ENCODE results near the gene SERPINB7. TPM values are rescaled to one million over a fixed set of nuclear protein-coding genes. Genes with fewer than 3 reads are reported as not detected.

SERPINB7 gene
- total and polyA plus RNA-seq, 10 of the 15 experiments (the other 5 are each of a cell fraction or from before 2014, with no cell fraction given) = not detected

- SMC1A ChIA-PET (ENCODE audit: uncharacterized antibody, unreplicated experiment) = no interaction called here
- in situ Hi-C loops (cut with MboI) = no loop called here
These were observed 49.3 kb upstream of the SERPINB7 start for GRCh38 chr18:63725682-63726480.

DNA sequence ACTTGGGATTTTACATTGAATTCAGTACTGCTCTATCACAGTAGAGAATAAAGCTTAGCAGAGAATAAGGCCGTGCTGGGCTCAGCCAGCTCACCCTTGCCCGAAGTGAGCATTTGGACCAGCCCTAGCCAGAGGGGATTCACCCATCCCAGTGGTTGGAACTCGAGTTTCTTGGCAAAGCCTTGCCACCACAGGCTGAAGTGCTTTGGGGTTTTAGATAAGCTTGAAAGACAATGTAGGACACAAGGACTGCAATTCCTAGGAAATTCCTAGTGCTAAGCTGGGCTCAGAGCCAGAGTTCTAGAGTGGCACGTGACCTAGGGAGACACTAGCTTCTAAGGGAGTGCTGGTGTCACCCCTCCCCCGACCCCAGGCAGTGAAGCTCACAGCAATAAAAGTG, 44.4 kb upstream of the SERPINB7 start:
- H3K9me3 ChIP-seq (replicated peaks; ENCODE audit: control insufficient read depth, insufficient read depth, low read length) = no peaks in the 10 kb centered on the region
- intact Hi-C loops (cut with micrococcal nuclease; ENCODE audit: unreplicated experiment) (no loop called here), in situ Hi-C loops (cut with MboI) (no loop called here)
- ATAC-seq = no peak
- WGBS (ENCODE audit: insufficient coverage, insufficient replicate concordance, low lambda C conversion rate, missing lambda C conversion rate) = 17% methylated on average over 5 of the region's 5 CpGs
- H4K20me1 ChIP-seq (ENCODE audit: control insufficient read depth, insufficient read depth) = no peaks in the 10 kb centered on the region
- no peak overlapping the region for H2AFZ ChIP-seq (ENCODE audit: control insufficient read depth, low read depth, low read length)
- no peak for DNase-seq (ENCODE audit: low read depth, low spot score)
- no peaks in the 10 kb centered on the region for H3K79me2 ChIP-seq (ENCODE audit: control insufficient read depth, insufficient read depth, low read length)
- no peaks in the 10 kb centered on the region for H3K4me1 ChIP-seq (ENCODE audit: control insufficient read depth, insufficient read depth, low read length)
- no peak overlapping the region for H3K27ac ChIP-seq (ENCODE audit: control insufficient read depth, insufficient read depth)
- POLR2A ChIA-PET = no interaction called here
- no peak overlapping the region for H3K4me2 ChIP-seq (ENCODE audit: control insufficient read depth, insufficient read depth)
- BruUV-seq (replicated peaks) = no TSS peak
- CTCF ChIA-PET = no interaction called here
- no peak for TF ChIP-seq DPF2 (IDR thresholded peaks at IDR 0.05)
- TF ChIP-seq, protein P1, sequence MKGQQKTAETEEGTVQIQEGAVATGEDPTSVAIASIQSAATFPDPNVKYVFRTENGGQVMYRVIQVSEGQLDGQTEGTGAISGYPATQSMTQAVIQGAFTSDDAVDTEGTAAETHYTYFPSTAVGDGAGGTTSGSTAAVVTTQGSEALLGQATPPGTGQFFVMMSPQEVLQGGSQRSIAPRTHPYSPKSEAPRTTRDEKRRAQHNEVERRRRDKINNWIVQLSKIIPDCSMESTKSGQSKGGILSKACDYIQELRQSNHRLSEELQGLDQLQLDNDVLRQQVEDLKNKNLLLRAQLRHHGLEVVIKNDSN (IDR thresholded peaks at IDR 0.05; ENCODE audit: borderline replicate concordance, extremely low read length, insufficient read depth, low read depth, low read length) = no peak
- TF ChIP-seq RELA (IDR thresholded peaks at IDR 0.05; ENCODE audit: borderline replicate concordance, partially characterized antibody) = no peak
- TF ChIP-seq BHLHE40 (IDR thresholded peaks at IDR 0.05; ENCODE audit: borderline replicate concordance in 1 of 2, low read depth in 2 of 2, low read length in 1 of 2) = no peak
- no peak for TF ChIP-seq SMARCA5 (IDR thresholded peaks at IDR 0.05)
- no peak for TF ChIP-seq CHD2 (IDR thresholded peaks at IDR 0.05; ENCODE audit: borderline replicate concordance, low read depth, low read length)
- TF ChIP-seq, protein P2, sequence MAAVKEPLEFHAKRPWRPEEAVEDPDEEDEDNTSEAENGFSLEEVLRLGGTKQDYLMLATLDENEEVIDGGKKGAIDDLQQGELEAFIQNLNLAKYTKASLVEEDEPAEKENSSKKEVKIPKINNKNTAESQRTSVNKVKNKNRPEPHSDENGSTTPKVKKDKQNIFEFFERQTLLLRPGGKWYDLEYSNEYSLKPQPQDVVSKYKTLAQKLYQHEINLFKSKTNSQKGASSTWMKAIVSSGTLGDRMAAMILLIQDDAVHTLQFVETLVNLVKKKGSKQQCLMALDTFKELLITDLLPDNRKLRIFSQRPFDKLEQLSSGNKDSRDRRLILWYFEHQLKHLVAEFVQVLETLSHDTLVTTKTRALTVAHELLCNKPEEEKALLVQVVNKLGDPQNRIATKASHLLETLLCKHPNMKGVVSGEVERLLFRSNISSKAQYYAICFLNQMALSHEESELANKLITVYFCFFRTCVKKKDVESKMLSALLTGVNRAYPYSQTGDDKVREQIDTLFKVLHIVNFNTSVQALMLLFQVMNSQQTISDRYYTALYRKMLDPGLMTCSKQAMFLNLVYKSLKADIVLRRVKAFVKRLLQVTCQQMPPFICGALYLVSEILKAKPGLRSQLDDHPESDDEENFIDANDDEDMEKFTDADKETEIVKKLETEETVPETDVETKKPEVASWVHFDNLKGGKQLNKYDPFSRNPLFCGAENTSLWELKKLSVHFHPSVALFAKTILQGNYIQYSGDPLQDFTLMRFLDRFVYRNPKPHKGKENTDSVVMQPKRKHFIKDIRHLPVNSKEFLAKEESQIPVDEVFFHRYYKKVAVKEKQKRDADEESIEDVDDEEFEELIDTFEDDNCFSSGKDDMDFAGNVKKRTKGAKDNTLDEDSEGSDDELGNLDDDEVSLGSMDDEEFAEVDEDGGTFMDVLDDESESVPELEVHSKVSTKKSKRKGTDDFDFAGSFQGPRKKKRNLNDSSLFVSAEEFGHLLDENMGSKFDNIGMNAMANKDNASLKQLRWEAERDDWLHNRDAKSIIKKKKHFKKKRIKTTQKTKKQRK (IDR thresholded peaks at IDR 0.05; ENCODE audit: low read depth, low read length) = no peak
- TF ChIP-seq, protein P3, sequence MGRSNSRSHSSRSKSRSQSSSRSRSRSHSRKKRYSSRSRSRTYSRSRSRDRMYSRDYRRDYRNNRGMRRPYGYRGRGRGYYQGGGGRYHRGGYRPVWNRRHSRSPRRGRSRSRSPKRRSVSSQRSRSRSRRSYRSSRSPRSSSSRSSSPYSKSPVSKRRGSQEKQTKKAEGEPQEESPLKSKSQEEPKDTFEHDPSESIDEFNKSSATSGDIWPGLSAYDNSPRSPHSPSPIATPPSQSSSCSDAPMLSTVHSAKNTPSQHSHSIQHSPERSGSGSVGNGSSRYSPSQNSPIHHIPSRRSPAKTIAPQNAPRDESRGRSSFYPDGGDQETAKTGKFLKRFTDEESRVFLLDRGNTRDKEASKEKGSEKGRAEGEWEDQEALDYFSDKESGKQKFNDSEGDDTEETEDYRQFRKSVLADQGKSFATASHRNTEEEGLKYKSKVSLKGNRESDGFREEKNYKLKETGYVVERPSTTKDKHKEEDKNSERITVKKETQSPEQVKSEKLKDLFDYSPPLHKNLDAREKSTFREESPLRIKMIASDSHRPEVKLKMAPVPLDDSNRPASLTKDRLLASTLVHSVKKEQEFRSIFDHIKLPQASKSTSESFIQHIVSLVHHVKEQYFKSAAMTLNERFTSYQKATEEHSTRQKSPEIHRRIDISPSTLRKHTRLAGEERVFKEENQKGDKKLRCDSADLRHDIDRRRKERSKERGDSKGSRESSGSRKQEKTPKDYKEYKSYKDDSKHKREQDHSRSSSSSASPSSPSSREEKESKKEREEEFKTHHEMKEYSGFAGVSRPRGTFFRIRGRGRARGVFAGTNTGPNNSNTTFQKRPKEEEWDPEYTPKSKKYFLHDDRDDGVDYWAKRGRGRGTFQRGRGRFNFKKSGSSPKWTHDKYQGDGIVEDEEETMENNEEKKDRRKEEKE (IDR thresholded peaks at IDR 0.05) = no peak
- no peak overlapping the region for H3K4me3 ChIP-seq
- no peaks in the 10 kb centered on the region; a peak in 1 of 4 replicates for H3K27me3 ChIP-seq (replicated peaks in 1 of 2; ENCODE audit: control insufficient read depth in 2 of 2, insufficient read depth in 2 of 2, low read length in 1 of 2)
- no peaks in the 10 kb centered on the region for H3K36me3 ChIP-seq (ENCODE audit: control insufficient read depth in 2 of 2, insufficient read depth in 2 of 2, low read length in 1 of 2)
- RAD21 ChIA-PET (ENCODE audit: unreplicated experiment) = no interaction called here
- FAIRE-seq = no peak
- H3K9ac ChIP-seq (ENCODE audit: control insufficient read depth, insufficient read depth, low read length) = no peak overlapping the region
- SMC1A ChIA-PET (ENCODE audit: uncharacterized antibody, unreplicated experiment) = no interaction called here

More at GRCh38 chr18:63725682-63726480, 49.3 kb upstream of the SERPINB7 start:
- H3K9me3 ChIP-seq (replicated peaks; ENCODE audit: control insufficient read depth, insufficient read depth, low read length) = no peaks in the 10 kb centered on the region
- H3K27ac ChIP-seq (ENCODE audit: control insufficient read depth, insufficient read depth) = no peak overlapping the region
- ChIA-PET RAD21 (ENCODE audit: unreplicated experiment) (no interaction called here), CTCF (no interaction called here), POLR2A (no interaction called here)
- ATAC-seq = no peak
- H3K4me2 ChIP-seq (ENCODE audit: control insufficient read depth, insufficient read depth) = no peak overlapping the region
- H3K9ac ChIP-seq (ENCODE audit: control insufficient read depth, insufficient read depth, low read length) = no peak overlapping the region
- FAIRE-seq = no peak
- H3K27me3 ChIP-seq (replicated peaks in 1 of 2; ENCODE audit: control insufficient read depth in 2 of 2, insufficient read depth in 2 of 2, low read length in 1 of 2) = no peaks in the 10 kb centered on the region; a peak in 1 of 4 replicates
- BruUV-seq (replicated peaks) = no TSS peak
- no peaks in the 10 kb centered on the region for H4K20me1 ChIP-seq (ENCODE audit: control insufficient read depth, insufficient read depth)
- no peak overlapping the region for H3K4me3 ChIP-seq
- H3K36me3 ChIP-seq (ENCODE audit: control insufficient read depth in 2 of 2, insufficient read depth in 2 of 2, low read length in 1 of 2) = no peaks in the 10 kb centered on the region
- no peak for TF ChIP-seq NFIC (IDR thresholded peaks at IDR 0.05; ENCODE audit: low read depth, low read length)
- H3K4me1 ChIP-seq (ENCODE audit: control insufficient read depth, insufficient read depth, low read length) = no peaks in the 10 kb centered on the region
- WGBS (ENCODE audit: insufficient coverage, insufficient replicate concordance, low lambda C conversion rate, missing lambda C conversion rate) = 0% methylated on average over 3 of the region's 3 CpGs
- no peak for DNase-seq (ENCODE audit: low read depth, low spot score)
- H3K79me2 ChIP-seq (ENCODE audit: control insufficient read depth, insufficient read depth, low read length) = no peaks in the 10 kb centered on the region
- H2AFZ ChIP-seq (ENCODE audit: control insufficient read depth, low read depth, low read length) = no peak overlapping the region
- intact Hi-C loops (cut with micrococcal nuclease; ENCODE audit: unreplicated experiment) = no loop called here
